GM21423 (cell line): ENCODE results near the gene ARFGAP3.
"Not testable (repeated sequence)": the region's sequence is repeated elsewhere in the genome, so short reads cannot be mapped to it uniquely, and the experiment has no call there.

Source experiments
- ATAC-seq: cut with Tn5 transposase; IDR thresholded peaks from one replicate; pipeline ENCODE4 v1.9.1; 2021; ENCODE audit warnings: mild to moderate bottlenecking, moderate library complexity; ENCODE audit not compliant: unreplicated experiment

ARFGAP3 gene

DNA sequence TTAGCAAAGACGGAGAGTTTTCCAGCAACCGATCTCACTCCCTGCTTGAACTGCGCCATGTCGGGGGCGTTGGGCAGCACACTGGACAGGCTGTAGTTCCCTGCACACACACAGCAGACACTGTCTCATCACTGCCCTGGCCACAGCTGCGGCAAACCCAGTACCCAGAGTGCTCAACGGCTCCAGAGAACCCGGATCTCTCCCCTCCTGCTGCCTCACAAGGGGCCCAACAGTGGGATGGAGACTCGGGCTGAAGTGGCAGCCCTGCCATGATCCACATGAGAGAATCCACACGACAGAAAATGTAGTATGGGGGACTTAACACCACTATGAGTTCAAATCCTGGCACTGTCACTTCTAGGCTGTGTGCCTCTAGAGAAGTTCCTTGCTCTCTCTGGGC lies 58.0 kb downstream of the ARFGAP3 start:
- ATAC-seq: no peak

DNA sequence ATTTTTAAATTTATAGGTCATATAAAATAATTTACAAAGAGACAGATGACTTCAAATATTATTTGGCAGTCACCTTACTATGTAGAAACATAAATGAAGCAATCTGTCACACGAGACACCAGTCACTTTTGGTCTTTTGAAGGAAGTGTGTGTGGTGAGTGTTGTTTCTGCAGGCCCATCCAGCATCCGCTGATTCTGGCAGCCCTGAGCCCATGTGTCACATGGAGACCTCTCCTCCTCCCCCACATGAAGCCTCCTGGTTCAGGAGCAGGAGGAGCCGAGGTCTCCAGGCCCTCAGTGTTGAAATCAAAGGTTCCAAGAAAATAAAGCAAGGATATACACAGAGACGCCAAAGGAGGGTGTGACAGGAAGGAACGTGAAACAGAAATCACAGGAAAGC lies 60.1 kb downstream of the ARFGAP3 start:
- no peak for ATAC-seq

DNA sequence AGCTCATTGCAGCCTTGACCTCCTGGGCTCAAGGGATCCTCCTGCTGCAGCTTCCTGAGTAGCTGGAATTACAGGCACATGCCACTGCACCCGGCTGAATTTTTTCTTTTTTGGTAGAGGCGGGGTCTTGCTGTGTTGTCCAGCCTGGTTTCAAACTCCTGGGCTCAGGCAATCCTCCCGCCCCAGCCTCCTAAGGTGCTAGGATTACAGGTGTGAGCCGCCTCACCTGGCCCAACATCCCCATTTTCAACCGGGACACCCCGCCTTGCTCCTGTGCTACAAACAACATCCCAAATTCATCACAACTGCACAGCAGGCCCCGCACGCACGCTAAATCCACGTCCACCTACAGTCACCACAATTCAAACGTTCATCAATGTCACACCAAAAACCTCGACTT lies 61.0 kb downstream of the ARFGAP3 start:
- ATAC-seq: no peak

DNA sequence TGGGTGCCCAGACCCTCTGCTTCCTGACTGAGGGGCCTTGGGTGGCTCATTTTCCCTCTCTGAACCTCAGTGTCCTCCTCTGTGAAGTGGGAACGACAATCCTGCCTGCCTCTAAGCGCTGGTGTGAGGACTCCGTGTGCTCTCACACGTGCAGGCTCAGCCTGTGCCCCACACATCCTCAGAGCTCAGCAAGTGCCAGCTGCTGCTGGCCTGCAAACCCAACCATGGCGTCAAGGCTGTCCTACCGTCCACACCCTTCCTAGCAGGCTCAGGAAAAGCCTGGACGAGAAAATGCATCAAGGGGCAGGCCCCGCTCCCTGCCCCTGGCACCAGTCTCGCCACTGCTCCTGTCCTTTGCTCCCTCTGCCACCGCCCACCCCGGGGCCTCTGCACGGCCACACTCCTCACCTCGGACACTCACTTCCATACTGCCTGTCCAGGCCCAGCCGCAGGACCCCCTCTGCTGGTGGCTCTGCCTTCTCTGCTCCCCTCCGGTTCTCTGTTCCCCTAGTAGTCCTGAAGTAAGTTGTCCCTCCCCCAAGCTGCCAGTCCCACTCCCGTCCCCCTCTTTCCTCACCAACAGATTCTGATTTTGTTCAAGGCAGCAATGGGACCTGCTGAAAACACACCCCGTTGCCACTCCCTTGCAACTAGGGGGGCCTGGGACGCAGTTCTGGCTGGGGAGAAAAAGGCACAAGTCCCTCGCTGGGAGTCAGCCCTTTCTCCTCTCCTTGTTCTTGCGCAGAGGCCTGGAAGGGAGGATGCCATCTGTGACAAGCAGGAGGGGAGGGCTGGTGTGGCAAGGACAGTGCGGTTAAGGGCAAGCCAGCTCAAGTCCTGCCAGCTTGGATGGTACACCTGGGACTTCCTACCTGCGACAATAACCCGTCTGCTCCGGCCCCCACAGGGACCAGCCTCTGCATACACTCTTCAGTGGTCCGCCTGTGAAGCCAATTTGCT lies 62.2 kb downstream of the ARFGAP3 start:
- no peak for ATAC-seq

DNA sequence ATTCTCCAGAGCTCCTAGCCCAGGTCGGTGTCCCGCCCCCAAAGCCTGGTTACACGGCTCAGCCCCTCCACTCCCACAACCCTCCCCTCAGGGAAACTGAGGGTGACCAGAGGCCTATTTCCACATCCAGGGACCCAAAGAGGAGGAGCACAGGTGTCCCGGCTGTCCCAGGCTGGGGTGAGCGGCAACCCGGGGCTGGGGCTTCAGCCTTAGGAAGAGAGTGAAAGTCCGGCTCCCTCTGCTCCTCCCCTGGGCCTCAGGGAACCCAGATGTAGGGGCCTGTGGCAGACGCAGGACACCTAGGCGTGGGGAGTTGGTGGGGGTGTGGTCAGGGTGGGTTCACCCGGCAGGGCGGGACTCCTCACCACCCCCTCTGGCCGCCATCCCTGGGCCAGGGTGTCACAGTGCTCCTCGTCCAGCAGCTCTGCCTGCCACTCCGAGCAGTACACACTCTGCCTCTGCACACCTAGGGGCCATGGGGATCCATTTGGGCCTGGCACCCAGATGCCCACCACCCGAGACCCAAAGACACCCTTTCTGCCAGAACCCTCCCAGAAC lies 63.1 kb downstream of the ARFGAP3 start:
- no peak for ATAC-seq

DNA sequence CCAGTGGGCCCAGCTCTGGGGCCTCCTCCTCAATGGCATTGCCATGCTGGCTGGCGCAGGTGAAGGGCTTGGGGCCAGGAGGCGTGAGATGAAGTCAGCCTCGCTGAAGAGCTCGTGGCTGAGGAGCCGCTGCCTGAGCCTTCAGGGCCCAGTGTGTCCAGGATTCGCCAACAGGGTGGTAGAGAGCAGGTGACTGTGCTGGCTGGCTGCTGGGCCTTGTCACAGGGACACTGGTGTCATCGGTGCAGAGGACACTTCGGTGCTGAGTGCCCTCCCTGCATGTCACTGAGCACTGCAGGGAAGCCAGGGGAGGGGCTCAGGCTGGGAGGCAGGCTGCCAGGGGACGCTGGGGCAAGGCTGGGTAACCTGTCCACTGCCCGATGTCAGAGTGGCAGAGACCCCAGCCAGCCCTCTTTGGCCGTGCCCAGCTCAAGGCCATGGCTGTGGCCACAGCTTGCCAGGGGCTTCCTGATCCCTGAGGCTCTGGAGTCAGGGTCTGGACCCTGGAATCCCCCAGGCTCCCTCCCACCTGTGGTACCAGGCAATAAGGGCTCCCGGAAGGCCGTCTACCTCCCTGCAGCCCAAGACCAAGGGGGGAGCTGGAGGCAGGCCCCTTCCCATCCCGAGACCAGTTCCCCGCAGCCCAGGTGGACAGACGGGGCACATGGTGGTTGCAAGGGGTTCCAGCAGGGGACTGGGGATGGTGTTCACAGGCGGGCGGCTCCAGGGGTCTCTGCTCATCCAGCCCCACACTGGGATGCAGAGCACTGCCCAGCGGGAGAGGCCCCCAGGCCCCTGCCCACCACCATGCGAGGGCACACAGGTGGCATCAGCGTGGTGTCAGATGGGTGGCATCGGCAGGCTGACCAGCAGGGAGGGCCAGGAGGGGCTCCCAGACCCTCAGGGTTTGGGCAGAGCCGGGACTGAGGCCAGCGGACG lies 63.9 kb downstream of the ARFGAP3 start:
- no peak for ATAC-seq

DNA sequence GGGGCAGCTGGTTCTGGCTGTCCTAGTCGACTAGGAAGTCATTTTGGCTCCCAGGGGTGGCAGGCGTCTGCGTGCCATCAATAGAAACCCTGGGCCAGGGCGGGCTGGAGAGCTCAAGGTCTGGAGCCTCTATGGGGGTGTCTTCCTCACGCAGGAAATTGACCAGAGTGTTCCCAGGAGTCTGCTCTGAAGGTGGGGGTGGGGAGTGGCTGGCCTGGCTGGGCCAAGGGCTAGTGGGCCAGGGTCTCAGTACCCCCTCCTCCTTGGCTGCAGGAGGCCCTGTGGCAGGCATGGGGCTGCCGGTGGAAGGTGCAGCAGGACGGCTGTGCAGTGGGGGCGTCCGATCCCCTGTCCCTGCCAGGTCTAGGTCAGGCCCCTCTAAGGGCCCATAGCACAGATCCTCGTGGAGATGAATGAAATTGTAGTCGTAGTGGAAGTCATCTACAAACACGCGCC lies 64.6 kb downstream of the ARFGAP3 start:
- no peak for ATAC-seq

DNA sequence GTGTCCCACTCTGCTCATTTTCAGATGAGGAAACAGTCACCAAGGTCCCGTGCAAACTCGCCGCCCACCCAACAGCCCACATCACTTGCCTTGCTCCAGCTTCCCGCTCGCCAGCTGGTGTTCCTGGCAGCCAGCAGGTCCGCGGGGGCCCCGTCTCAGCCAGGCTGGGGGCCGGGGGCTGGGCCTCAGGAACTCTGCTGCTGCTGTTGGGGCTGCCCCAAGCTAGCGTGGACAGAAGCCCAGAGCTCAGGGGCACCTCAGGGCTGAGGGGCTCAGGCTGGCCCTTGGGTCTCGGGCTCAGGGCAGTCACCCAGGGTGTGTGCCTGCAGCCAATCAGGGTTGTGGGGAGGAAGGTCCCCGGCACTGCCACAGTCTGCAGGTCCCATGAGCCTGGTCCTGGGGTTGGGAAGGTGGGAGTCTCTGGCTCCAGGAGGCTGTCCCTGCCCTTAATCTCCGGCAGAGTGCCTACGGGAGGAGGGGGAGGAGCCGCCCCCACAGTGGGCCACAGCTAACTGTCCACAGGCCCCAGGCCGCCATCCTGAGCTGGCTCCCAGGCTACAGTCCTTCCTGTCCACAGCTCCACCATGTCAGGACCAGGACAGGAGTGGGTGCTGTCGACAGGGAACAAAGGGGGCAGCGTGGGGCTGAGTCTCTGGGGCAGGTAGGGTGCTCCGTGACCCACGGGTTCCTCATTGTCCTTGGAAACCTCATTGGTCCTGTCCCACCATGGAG lies 65.2 kb downstream of the ARFGAP3 start:
- ATAC-seq: no peak

DNA sequence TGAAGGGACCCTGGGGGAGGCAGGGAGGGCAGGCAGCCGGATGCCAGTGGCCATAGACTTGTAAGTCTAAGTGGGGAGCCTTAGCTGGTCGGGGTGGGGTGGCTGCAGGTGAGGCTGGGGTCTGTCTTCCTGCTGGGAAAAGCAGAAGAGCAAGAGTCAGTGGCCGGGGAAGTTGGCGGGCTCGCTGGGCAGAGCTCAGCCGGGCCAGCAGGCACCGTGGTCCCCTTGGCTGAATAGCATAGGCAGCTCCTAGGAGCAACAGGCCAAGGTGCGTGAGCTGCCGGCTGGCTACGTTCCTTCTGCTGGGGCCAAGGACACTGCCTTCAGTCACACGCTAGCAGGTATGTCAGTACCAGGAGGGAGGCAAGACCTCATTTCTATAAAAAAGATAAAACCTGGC lies 68.6 kb downstream of the ARFGAP3 start:
- ATAC-seq: no peak

DNA sequence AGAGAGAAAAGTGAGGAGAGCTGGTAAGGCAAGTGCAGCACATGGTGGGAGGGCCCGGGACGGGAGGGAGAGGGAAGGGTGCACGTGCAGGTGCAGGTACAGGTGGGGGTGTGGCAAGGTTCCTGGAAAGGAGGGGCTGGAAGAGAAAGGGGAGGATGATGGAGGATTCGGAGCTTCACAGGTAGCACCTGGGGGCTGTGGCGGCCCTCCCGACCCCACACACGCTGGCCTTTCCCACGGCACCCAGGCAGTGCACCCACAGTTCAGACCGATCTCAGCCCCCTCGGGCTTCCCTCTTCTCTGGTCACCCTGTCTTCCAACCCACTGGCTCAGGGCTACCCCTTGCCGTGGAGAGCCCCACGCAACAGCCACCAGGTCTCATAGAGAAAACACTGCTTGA lies 69.1 kb downstream of the ARFGAP3 start:
- ATAC-seq: no peak

DNA sequence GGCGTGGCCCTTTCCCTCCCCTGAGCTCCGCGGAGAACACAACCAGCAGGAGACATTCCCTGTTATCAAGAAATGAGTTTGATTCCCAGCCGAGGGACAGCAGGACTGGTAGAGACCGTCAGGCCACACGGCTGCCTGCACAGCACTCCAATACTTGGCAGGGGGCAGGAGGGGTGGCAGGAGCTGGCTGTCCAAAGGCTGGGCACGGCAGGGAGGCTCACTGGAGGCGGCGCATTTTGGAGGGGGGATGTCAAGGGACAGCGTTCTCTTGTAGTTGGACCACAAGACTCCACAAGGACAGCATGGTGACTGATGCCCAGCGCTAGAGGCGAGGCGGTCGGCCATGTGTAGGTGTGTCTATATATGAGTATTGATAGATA lies 69.7 kb downstream of the ARFGAP3 start:
- no peak for ATAC-seq

DNA sequence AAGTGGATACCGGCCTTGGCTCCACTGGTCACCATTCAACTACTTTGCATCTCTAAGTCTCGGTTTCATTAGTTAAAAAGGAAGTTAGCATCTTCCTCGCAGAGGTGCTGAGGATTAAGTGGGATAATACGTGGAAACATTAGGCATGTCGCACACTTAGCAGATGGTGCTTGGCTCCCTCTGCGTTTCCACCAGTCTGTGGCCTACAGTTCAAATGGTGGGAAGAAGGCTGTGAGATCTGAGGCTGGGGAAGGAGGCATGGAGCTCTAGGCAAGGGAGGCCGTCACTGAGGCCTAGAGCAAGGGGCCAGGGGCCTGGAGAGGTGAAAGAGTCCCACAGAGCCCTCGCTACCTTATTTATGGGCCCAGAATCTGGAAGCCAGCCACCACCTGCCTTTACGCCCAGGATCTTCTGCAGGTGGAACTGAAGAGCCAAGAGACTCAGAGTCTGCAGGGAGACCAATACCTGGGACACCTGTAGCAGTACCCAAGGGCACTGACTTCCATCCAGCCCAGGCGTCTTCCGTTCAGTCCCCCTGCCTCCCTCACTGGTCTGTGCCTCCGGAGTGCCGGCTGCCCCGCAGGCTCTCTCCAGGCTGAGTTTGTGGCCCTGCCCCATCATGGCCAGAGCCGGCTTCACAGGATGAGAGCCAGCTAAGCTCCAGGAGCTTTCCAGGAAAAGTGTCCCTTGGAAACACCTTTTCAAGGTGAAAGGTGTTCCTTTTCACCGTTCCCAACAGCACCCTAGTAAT lies 70.3 kb downstream of the ARFGAP3 start:
- no peak for ATAC-seq

DNA sequence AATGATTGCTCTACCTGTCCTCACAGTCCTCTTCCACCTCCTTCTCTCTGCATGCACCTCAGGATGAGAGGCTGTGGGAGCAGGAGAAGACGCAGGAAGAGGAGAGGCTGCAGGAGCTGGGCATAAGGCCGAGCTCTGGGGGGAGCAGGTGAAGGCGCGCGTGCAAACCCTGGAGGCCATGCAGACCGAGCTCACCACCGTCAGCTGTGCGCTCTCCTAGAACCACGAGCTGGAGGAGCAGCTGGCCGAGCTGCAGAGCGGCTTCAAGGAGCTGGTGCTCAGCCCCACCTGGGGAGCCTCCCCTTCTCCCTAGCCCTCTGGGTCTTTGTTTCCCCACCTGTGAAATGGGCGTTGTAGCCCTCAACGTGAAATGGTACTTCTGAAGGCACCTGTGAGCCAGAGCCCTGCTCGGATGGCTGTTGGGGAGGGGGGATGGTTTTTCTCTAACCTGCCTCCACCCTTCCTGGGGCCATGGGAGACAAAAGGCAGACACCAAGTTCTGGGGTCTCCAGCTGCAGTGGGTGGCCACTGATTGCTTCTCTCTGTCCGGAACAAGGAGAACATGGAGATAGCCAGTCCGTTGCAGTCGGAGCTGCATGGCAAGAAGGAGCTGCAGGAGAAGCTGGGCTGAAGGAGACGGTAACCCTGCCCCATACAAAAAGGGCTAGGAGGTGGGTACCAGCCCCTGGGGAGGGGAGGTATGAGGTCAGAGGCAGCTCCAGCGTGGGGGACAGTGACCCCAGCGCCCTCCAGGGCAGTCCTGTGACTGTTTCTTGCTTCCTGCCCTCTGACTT lies 71.2 kb downstream of the ARFGAP3 start:
- no peak for ATAC-seq

DNA sequence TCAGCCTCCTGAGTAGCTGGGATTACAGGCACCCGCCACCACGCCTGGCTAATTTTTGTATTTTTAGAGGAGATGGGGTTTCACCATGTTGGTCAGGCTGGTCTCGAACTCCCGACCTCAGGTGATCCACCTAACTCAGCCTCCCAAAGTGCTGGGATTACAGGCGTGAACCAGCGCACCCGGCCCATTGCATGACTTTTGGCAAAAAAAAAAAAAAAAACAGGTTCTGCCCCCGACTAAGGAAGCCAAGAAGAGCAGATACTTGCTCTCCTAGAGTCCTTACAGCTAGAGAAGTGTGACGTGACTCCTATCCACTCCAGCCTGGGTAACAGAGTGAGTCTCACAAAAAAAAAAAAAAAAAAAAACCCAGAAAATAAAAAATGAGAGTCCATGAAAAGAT lies 74.8 kb downstream of the ARFGAP3 start:
- not testable (repeated sequence) for ATAC-seq

DNA sequence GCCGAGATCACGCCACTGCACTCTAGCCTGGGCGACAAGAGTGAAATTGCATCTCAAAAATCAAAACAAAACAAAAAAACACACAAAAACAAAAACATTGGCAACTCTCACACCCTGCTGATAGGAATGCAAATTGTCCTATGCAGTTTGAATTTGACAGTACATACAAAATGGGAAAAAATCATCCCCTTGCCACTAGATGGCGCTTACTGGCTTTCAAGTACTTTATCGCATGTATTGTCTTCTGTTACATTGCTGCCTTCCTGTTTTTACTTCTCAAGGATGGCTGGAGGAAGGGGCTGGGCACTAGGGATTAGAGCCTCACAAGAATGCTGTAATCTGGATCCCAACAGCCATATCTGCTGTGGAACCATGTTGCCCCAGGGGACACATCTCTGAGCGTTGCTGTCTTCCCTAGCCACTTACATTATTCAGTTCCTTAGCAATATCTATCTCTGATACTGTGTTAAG lies 77.0 kb downstream of the ARFGAP3 start:
- no peak for ATAC-seq

DNA sequence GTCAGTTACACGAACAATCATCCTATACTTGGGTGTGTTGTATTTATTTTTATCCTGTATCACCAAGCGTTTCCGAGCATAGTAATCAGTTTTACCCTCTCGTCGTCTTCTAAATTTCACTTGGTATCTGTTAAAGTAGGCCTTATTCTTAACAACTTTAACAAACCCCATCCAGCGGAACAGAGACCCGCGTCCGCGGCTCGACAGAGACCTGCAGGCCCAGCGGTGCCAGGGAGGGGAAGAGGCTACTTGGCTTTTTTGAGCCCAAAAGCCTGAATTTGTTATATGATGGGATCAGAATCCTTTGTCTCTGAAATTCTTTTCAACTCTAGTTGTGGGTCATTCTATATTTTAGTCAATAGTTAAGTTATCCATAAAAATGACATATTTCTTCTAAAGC lies 79.9 kb downstream of the ARFGAP3 start:
- no peak for ATAC-seq

DNA sequence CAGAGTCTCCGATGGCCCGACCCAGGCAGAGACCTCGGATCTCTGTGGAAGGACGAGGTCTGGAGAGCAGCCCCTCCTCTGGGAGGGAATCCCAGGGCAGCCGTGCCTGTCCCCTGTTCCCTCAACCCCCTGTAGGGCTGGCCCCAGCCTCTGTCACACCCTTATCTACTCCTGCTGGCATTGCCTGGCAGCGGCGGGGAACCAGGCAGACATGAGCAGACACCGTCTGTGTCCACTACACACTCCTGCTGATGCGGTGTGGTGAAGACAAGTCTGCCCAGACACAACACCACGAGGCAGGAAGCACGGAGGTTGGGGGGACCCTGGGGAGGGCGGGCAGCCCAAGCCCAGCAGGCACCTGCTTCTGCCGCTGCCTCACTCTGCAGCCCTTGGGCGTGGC lies 83.9 kb downstream of the ARFGAP3 start:
- ATAC-seq: no peak

DNA sequence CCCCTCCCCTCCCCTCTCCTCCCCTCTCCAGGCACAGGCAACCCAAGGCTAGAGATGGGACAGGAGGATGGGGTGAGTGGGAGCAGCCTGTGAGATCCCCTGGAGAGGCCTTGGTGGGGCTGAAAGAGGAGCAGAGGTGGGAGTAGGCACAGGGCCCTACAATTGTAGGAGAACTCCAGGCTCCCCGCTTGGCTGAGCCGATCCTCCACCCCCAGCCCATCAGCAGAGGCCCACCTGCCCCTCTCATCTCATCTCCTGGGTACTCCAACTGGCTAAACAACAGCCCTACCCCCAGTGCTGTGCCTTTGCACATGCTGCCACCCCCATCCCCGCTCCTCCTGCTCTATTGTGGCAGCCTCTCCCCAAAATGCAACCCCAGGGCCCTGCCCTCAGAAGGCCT lies 84.4 kb downstream of the ARFGAP3 start:
- ATAC-seq: no peak
